Neural cell (in vitro differentiated cells): Measurements from ENCODE around the gene OXSR1. TPM values are rescaled to one million over a fixed set of nuclear protein-coding genes. Genes with fewer than 3 reads are reported as not detected.

ENCODE experiments used
- H2AFZ ChIP-seq: fragments of 200-600, 300-800 bp; sonication (generic), shearing (Covaris generic); 2 replicates; pipeline ENCODE4 v1.6.0; 2014; ENCODE audit warnings: low read depth, mild to moderate bottlenecking, antibody characterized with exemption, low read length, moderate library complexity
- H3F3A ChIP-seq: fragments of 200-600 bp; shearing (Covaris generic); 2 replicates; pipeline ENCODE4 v1.6.1; 2016; ENCODE audit warnings: mild to moderate bottlenecking, moderate library complexity, mixed read lengths, antibody characterized with exemption, low read length; ENCODE audit not compliant: insufficient read depth, poor library complexity, severe bottlenecking
- H3K27ac ChIP-seq: fragments of 200-600, 300-800 bp; sonication (generic), shearing (Covaris generic); 2 replicates; pipeline ENCODE4 v1.5.1; 2014; ENCODE audit warnings: mild to moderate bottlenecking, low read length, moderate library complexity
- H3K27me3 ChIP-seq: fragments of 300-800, 200-600 bp; sonication (generic), shearing (Covaris generic); 2 replicates; pipeline ENCODE4 v1.6.0; 2014; ENCODE audit warnings: mild to moderate bottlenecking, low read depth, low read length, moderate library complexity; ENCODE audit not compliant: insufficient read depth
- H3K36me3 ChIP-seq: fragments of 300-800, 200-600 bp; sonication (generic), shearing (Covaris generic); 2 replicates; pipeline ENCODE4 v1.5.1; 2014; ENCODE audit warnings: mild to moderate bottlenecking, antibody characterized with exemption, low read length, moderate library complexity; ENCODE audit not compliant: insufficient read depth
- H3K4me2 ChIP-seq: fragments of 300-800, 200-600 bp; sonication (generic), shearing (Covaris generic); 2 replicates; pipeline ENCODE4 v1.6.0; 2014; ENCODE audit warnings: mild to moderate bottlenecking, low read length
- H3K4me3 ChIP-seq: fragments of 300-800, 200-600 bp; sonication (generic), shearing (Covaris generic); 2 replicates; pipeline ENCODE4 v1.5.1; 2014; ENCODE audit warnings: mild to moderate bottlenecking, low read length, moderate library complexity
- H3K79me2 ChIP-seq: fragments of 200-600 bp; shearing (Covaris generic); replicated peaks from 2 replicates; pipeline ENCODE4 v1.6.0; 2014; ENCODE audit warnings: mild to moderate bottlenecking, low read length, moderate library complexity; ENCODE audit not compliant: insufficient read depth
- H3K9ac ChIP-seq: fragments of 300-800, 200-600 bp; sonication (generic), shearing (Covaris generic); 2 replicates; pipeline ENCODE4 v1.6.1; 2016; ENCODE audit warnings: mild to moderate bottlenecking, low read length, mixed read lengths
- H3K9me2 ChIP-seq: fragments of 200-600 bp; shearing (Covaris generic); 2 replicates; pipeline ENCODE4 v1.6.1; 2016; ENCODE audit warnings: mild to moderate bottlenecking, low read length, mixed read lengths; ENCODE audit not compliant: insufficient read depth
- H3K9me3 ChIP-seq: fragments of 200-600, 300-800 bp; sonication (generic), shearing (Covaris generic); 2 replicates; pipeline ENCODE4 v1.6.1; 2016; ENCODE audit warnings: mild to moderate bottlenecking, mixed run types, low read length, moderate library complexity, mixed read lengths
- H4K20me1 ChIP-seq: fragments of 200-600 bp; shearing (Covaris generic); 2 replicates; pipeline ENCODE4 v1.6.1; 2016; ENCODE audit warnings: mild to moderate bottlenecking, mixed run types; ENCODE audit not compliant: insufficient read depth
- EP300 ChIP-seq: fragments of 450-650 bp; conservative IDR thresholded peaks from 2 replicates; pipeline ENCODE4 v1.6.1; 2014; ENCODE audit warnings: antibody characterized with exemption, mild to moderate bottlenecking, moderate library complexity; ENCODE audit not compliant: poor library complexity, severe bottlenecking
- EZH2 ChIP-seq: fragments of 200-600, 300-800 bp; shearing (Covaris generic), sonication (generic); IDR thresholded peaks from 2 replicates; pipeline ENCODE4 v1.6.1; 2014; ENCODE audit warnings: antibody characterized with exemption, low read length, borderline replicate concordance, mild to moderate bottlenecking; ENCODE audit not compliant: insufficient read depth, poor library complexity, severe bottlenecking
- MXI1 ChIP-seq: fragments of 450-650 bp; conservative IDR thresholded peaks from 2 replicates; pipeline ENCODE4 v1.6.1; 2014; ENCODE audit warnings: antibody characterized with exemption, mild to moderate bottlenecking; ENCODE audit not compliant: poor library complexity, severe bottlenecking
- POLR2AphosphoS5 ChIP-seq: IDR thresholded peaks from 2 replicates; pipeline ENCODE4 v1.6.1; 2012
- RAD21 ChIP-seq: fragments of 450-650 bp; conservative IDR thresholded peaks from 2 replicates; pipeline ENCODE4 v1.6.1; 2014; ENCODE audit warnings: antibody characterized with exemption, mild to moderate bottlenecking, moderate library complexity
- SMC3 ChIP-seq: fragments of 450-650 bp; conservative IDR thresholded peaks from 2 replicates; pipeline ENCODE4 v1.6.1; 2014; ENCODE audit warnings: antibody characterized with exemption, mild to moderate bottlenecking, moderate library complexity; ENCODE audit not compliant: poor library complexity
- TAF1 ChIP-seq: IDR thresholded peaks from 2 replicates; pipeline ENCODE4 v1.6.1; 2012; ENCODE audit warnings: low read depth
- polyA plus RNA-seq: library from polyadenylated mRNA; depleted of rRNA; stranded (reverse); fragments of >200 nt; gene quantifications from 2 replicates; pipeline ENCODE4 v1.2.3, GENCODE V29; 2014
- TF ChIP-seq, protein P1 (sequence below): fragments of 450-650 bp; IDR thresholded peaks from 2 replicates; pipeline ENCODE4 v1.5.1; 2014; ENCODE audit warnings: antibody characterized with exemption, mild to moderate bottlenecking, moderate library complexity; ENCODE audit not compliant: poor library complexity, severe bottlenecking
- TF ChIP-seq, protein P2 (sequence below): IDR thresholded peaks from 2 replicates; pipeline ENCODE4 v1.6.1; 2012; ENCODE audit warnings: borderline replicate concordance

OXSR1 gene
- polyA plus RNA-seq, 1 donor from 2014 or later: 50.8 TPM

DNA sequence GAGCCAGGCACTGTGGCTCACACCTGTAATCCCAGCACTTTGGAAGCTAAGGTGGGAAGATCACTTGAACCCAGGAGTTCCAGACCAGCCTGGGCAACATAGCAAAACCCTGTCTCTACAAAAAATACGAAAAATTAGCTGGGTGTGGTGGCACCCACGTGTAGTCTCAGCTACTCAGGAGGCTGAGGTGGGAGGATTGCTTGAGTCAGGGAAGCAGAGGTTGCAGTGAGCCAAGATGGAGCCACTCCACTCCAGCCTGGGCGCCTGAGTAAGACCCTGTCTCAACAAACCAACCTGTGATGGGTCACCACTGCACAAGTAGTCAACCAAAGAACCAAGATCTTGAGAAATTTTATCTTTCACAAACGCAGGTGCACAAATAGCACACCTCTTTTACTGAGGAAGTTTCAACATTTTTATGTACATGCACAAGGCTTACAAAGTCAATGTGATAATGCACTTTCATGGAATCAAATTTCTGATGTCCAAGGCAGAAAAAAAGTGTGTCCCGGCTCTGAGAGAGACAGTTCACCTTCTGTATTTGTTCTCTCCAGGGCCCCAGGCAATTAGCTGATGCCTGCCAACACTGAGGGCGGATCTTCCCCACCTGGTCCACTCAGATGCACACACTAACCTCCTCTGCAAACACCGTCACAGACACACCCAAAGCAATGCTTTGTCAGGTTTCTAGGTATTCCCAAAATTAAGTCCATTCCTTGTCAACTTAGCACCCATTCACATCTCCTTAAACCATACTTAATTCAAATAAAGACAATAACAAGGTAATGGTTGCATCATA, 40.8 kb upstream of the OXSR1 start:
- Histone ChIP-seq H3K79me2 (no peaks in the 10 kb centered on the region), H3K36me3 (peaks cover 5% of the 10 kb centered on the region), H2AFZ (no peak overlapping the region), H3K9me3 (no peaks in the 10 kb centered on the region), H3K9me2 (no peaks in the 10 kb centered on the region), H3K4me3 (no peak overlapping the region), H3K27ac (no peak overlapping the region), H3K27me3 (no peaks in the 10 kb centered on the region), H3F3A (no peaks in the 10 kb centered on the region), H3K4me2 (no peak overlapping the region), H4K20me1 (no peaks in the 10 kb centered on the region), H3K9ac (no peak overlapping the region)
- TF ChIP-seq SMC3 (no peak), MXI1 (no peak), POLR2AphosphoS5 (no peak), RAD21 (no peak), EP300 (no peak), TAF1 (no peak), EZH2 (no peak)
- TF ChIP-seq, protein P1, sequence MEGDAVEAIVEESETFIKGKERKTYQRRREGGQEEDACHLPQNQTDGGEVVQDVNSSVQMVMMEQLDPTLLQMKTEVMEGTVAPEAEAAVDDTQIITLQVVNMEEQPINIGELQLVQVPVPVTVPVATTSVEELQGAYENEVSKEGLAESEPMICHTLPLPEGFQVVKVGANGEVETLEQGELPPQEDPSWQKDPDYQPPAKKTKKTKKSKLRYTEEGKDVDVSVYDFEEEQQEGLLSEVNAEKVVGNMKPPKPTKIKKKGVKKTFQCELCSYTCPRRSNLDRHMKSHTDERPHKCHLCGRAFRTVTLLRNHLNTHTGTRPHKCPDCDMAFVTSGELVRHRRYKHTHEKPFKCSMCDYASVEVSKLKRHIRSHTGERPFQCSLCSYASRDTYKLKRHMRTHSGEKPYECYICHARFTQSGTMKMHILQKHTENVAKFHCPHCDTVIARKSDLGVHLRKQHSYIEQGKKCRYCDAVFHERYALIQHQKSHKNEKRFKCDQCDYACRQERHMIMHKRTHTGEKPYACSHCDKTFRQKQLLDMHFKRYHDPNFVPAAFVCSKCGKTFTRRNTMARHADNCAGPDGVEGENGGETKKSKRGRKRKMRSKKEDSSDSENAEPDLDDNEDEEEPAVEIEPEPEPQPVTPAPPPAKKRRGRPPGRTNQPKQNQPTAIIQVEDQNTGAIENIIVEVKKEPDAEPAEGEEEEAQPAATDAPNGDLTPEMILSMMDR: no peak
- TF ChIP-seq, protein P2, sequence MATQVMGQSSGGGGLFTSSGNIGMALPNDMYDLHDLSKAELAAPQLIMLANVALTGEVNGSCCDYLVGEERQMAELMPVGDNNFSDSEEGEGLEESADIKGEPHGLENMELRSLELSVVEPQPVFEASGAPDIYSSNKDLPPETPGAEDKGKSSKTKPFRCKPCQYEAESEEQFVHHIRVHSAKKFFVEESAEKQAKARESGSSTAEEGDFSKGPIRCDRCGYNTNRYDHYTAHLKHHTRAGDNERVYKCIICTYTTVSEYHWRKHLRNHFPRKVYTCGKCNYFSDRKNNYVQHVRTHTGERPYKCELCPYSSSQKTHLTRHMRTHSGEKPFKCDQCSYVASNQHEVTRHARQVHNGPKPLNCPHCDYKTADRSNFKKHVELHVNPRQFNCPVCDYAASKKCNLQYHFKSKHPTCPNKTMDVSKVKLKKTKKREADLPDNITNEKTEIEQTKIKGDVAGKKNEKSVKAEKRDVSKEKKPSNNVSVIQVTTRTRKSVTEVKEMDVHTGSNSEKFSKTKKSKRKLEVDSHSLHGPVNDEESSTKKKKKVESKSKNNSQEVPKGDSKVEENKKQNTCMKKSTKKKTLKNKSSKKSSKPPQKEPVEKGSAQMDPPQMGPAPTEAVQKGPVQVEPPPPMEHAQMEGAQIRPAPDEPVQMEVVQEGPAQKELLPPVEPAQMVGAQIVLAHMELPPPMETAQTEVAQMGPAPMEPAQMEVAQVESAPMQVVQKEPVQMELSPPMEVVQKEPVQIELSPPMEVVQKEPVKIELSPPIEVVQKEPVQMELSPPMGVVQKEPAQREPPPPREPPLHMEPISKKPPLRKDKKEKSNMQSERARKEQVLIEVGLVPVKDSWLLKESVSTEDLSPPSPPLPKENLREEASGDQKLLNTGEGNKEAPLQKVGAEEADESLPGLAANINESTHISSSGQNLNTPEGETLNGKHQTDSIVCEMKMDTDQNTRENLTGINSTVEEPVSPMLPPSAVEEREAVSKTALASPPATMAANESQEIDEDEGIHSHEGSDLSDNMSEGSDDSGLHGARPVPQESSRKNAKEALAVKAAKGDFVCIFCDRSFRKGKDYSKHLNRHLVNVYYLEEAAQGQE: no peak

DNA sequence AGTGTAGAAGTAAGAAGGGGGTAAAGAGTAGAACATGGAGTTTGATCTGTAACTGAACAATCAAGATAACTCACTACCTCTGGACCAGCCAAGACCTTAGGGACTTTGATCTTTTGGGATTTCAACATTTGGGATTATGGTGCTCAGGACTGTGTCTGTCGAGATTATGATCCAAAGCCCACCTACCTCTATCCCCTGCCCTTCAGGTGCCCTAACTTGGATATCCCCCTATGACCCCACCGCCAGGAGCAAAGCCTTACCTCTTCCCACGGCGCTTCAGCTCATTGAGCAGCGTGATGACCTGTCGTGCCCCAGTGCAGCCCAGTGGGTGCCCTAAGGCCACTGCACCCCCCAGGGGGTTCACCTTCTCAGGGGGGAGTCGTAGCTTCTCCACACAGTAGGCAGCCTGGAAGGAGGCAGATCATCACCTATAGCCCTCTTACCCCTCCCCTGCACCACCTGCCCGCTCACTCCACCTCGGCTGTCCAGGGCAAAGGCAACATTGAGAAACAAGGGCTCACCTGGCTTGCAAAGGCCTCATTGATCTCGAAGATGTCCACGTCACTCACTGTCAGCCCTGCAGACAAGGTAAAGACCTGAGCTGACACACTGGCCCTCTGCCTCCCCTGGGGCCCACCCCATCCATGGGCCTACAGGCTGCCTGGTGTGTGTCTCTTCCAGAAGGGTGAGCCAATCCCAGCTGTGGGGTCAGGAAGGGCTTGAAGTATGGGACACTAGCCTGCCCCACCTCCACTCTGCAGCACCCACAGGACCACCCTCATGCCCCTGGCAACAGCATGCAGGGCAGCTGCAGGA, 39.8 kb upstream of the OXSR1 start:
- Histone ChIP-seq H3K4me2 (no peak overlapping the region), H3K9ac (no peak overlapping the region), H3F3A (no peaks in the 10 kb centered on the region), H3K9me2 (no peaks in the 10 kb centered on the region), H3K79me2 (no peaks in the 10 kb centered on the region), H2AFZ (no peak overlapping the region), H3K27ac (no peak overlapping the region), H3K36me3 (peaks cover 5% of the 10 kb centered on the region), H3K9me3 (no peaks in the 10 kb centered on the region), H3K4me3 (no peak overlapping the region), H4K20me1 (no peaks in the 10 kb centered on the region), H3K27me3 (no peaks in the 10 kb centered on the region)
- TF ChIP-seq, protein P2: no peak
- TF ChIP-seq EP300: no peak
- no peak for TF ChIP-seq MXI1
- TF ChIP-seq RAD21: no peak
- no peak for TF ChIP-seq POLR2AphosphoS5
- no peak for TF ChIP-seq SMC3
- no peak for TF ChIP-seq TAF1
- TF ChIP-seq, protein P1: no peak
- no peak for TF ChIP-seq EZH2
